CD14-positive monocyte (primary cell): ENCODE measurements around the gene C10orf143. TPM values are rescaled to one million over a fixed set of nuclear protein-coding genes. Genes with fewer than 3 reads are reported as not detected.

ENCODE experiments used
- DNase-seq, 3 donors: peaks; one replicate each; pipeline ENCODE4 v3.0.0-alpha.2; 2011 to 2022
- H2AFZ ChIP-seq: 2 replicates; pipeline ENCODE4 v1.6.0; 2012; ENCODE audit warnings: mild to moderate bottlenecking, low read depth, low read length, inconsistent platforms; ENCODE audit not compliant: insufficient read depth, poor library complexity, severe bottlenecking
- H3K27ac ChIP-seq, 2 donors: 1 replicate in 1 of 2; 2 replicates in 1 of 2; pipeline ENCODE4 v1.5.1; 2012 to 2013; ENCODE audit warnings: low read length in 2 of 2, control low read depth in 1 of 2, inconsistent platforms in 1 of 2, low read depth in 1 of 2, mild to moderate bottlenecking in 1 of 2
- H3K27me3 ChIP-seq, 2 donors: one replicate each; pipeline versions ENCODE4 v1.6.0 to v1.6.1; 2011 to 2013; ENCODE audit warnings: low read length in 2 of 2; ENCODE audit not compliant: control insufficient read depth in 2 of 2, insufficient read depth in 2 of 2
- H3K36me3 ChIP-seq, 2 donors: replicated peaks in 1 of 2; 1 replicate in 1 of 2; 2 replicates in 1 of 2; pipeline versions ENCODE4 v1.5.1 to v1.6.1; 2012 to 2013; ENCODE audit warnings: low read length in 2 of 2, control low read depth in 1 of 2, inconsistent platforms in 1 of 2, mild to moderate bottlenecking in 1 of 2; ENCODE audit not compliant: insufficient read depth in 2 of 2, control insufficient read depth in 1 of 2
- H3K4me1 ChIP-seq, 2 donors: 1 replicate in 1 of 2; 2 replicates in 1 of 2; pipeline versions ENCODE4 v1.5.1 to v1.6.1; 2012 to 2013; ENCODE audit warnings: low read length in 2 of 2, control low read depth in 1 of 2, inconsistent platforms in 1 of 2, mild to moderate bottlenecking in 1 of 2, moderate library complexity in 1 of 2; ENCODE audit not compliant: insufficient read depth in 2 of 2, control insufficient read depth in 1 of 2
- H3K4me2 ChIP-seq: replicated peaks from 2 replicates; pipeline ENCODE3; 2012; ENCODE audit warnings: low read length, moderate library complexity, mild to moderate bottlenecking; ENCODE audit not compliant: poor library complexity, severe bottlenecking; ENCODE audit errors: extremely low read depth
- H3K4me3 ChIP-seq, 3 experiments: fragments of 200-600 bp in 1 of 3; sonication (generic) in 1 of 3; replicated peaks in 1 of 3; 1 replicate in 2 of 3; 2 replicates in 1 of 3; pipeline ENCODE4 v1.5.1; 2011 to 2013; ENCODE audit warnings: low read length in 3 of 3, mild to moderate bottlenecking in 3 of 3, control low read depth in 2 of 3, low read depth in 2 of 3, inconsistent platforms in 1 of 3, moderate library complexity in 1 of 3
- H3K79me2 ChIP-seq: 2 replicates; pipeline ENCODE4 v1.6.0; 2012; ENCODE audit warnings: mild to moderate bottlenecking, control low read depth, inconsistent platforms, low read length, moderate library complexity; ENCODE audit not compliant: insufficient read depth
- H3K9ac ChIP-seq: 2 replicates; pipeline ENCODE4 v1.6.0; 2017; ENCODE audit warnings: low read length, mild to moderate bottlenecking; ENCODE audit not compliant: insufficient read depth, poor library complexity, severe bottlenecking
- H3K9me3 ChIP-seq, 2 donors: replicated peaks in 1 of 2; 1 replicate in 1 of 2; 2 replicates in 1 of 2; pipeline versions ENCODE4 v1.5.1 to v1.6.1; 2012 to 2013; ENCODE audit warnings: low read length in 2 of 2, control low read depth in 1 of 2; ENCODE audit not compliant: control insufficient read depth in 1 of 2, insufficient read depth in 1 of 2
- H4K20me1 ChIP-seq: 2 replicates; pipeline ENCODE4 v1.6.0; 2012; ENCODE audit warnings: mild to moderate bottlenecking, low read length, control low read depth, moderate library complexity; ENCODE audit not compliant: insufficient read depth
- H3K27ac Mint-ChIP-seq, 7 donors: one replicate each; pipeline ENCODE4 v1.8.0; 2020; ENCODE audit warnings: mild to moderate bottlenecking in 7 of 7, mixed read lengths in 7 of 7, moderate library complexity in 6 of 7, inconsistent platforms in 2 of 7
- H3K27me3 Mint-ChIP-seq, 3 donors: one replicate each; pipeline ENCODE4 v1.8.0; 2021 to 2022; ENCODE audit warnings: low read depth in 3 of 3, mild to moderate bottlenecking in 3 of 3, mixed read lengths in 3 of 3, moderate library complexity in 3 of 3, inconsistent platforms in 1 of 3
- H3K36me3 Mint-ChIP-seq, 2 donors: one replicate each; pipeline ENCODE4 v1.8.0; 2020; ENCODE audit warnings: mixed read lengths in 2 of 2, inconsistent platforms in 1 of 2, mild to moderate bottlenecking in 1 of 2
- H3K4me1 Mint-ChIP-seq: one replicate; pipeline ENCODE4 v1.8.0; 2020; ENCODE audit warnings: mild to moderate bottlenecking, mixed read lengths
- H3K4me3 Mint-ChIP-seq, 2 donors: one replicate each; pipeline ENCODE4 v1.8.0; 2020; ENCODE audit warnings: mild to moderate bottlenecking in 2 of 2, mixed read lengths in 2 of 2, moderate library complexity in 1 of 2
- H3K9me3 Mint-ChIP-seq, 7 donors: one replicate each; pipeline ENCODE4 v1.8.0; 2020 to 2022; ENCODE audit warnings: mixed read lengths in 7 of 7, mild to moderate bottlenecking in 6 of 7, moderate library complexity in 6 of 7, inconsistent platforms in 2 of 7
- WGBS: methylation state at CpG from one replicate; pipeline ENCODE4 v1.1.5; 2013; ENCODE audit warnings: missing lambda C conversion rate; ENCODE audit not compliant: insufficient coverage; 5-methylcytosine and 5-hydroxymethylcytosine counted together
- intact Hi-C, 2 donors: fragments of 100-400 bp; cut with micrococcal nuclease; formaldehyde crosslinking; loops; one replicate each; pipeline versions ENCODE4 v1.15.0 to v1.15.1; 2023
- polyA plus RNA-seq, 3 donors: library from polyadenylated mRNA; depleted of rRNA in 1 of 3; unstranded in 2 of 3; stranded (reverse) in 1 of 3; fragments of 300-500 nt in 2 of 3; fragments of >200 nt in 1 of 3; fragmentation: Illumina TruSeq in 2 of 3; gene quantifications; 1 replicate in 2 of 3; 2 replicates in 1 of 3; pipeline ENCODE4 v1.2.3, GENCODE V29; 2012 to 2021
- TF ChIP-seq, protein P1 (sequence below): fragments of 200-600 bp; IDR thresholded peaks from one replicate; pipeline ENCODE4 v1.8.0; 2022; ENCODE audit warnings: antibody characterized with exemption, mild to moderate bottlenecking

The C10orf143 gene
- polyA plus RNA-seq, 3 donors, result 3.6 to 11.6 (median 8.0) TPM

DNA sequence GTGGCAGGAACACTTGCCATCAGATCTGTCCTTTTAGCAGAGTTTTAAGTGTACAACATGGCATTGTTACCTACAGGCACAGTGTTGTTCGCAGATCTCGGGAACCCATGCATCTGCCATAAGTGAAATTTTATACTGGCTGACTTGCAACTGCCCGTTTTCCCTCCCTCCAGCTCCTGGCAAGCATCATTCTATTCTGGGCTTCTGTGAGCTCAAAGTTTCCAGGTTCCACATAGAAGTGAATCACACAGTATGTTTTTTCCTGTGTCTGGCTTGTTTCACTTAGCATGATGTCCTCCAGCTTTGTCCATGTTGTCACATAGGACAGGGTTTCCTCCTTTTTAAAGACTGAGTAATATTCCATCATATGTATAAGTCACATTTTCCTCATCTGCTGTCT lies 56.6 kb downstream of the C10orf143 start:
- no peaks in the 10 kb centered on the region for H3K4me1 ChIP-seq
- no peak overlapping the region for H3K9ac ChIP-seq
- no peaks in the 10 kb centered on the region for H3K36me3 Mint-ChIP-seq
- no peak overlapping the region for H3K4me2 ChIP-seq
- intact Hi-C loops, result no loop called here
- no peaks in the 10 kb centered on the region for H4K20me1 ChIP-seq
- H3K4me3 ChIP-seq, result no peak overlapping the region
- H3K79me2 ChIP-seq, result no peaks in the 10 kb centered on the region
- no peaks in the 10 kb centered on the region for H3K27me3 Mint-ChIP-seq
- no peak overlapping the region for H3K4me3 Mint-ChIP-seq
- no peaks in the 10 kb centered on the region for H3K27me3 ChIP-seq
- H2AFZ ChIP-seq, result no peak overlapping the region
- TF ChIP-seq, protein P1, sequence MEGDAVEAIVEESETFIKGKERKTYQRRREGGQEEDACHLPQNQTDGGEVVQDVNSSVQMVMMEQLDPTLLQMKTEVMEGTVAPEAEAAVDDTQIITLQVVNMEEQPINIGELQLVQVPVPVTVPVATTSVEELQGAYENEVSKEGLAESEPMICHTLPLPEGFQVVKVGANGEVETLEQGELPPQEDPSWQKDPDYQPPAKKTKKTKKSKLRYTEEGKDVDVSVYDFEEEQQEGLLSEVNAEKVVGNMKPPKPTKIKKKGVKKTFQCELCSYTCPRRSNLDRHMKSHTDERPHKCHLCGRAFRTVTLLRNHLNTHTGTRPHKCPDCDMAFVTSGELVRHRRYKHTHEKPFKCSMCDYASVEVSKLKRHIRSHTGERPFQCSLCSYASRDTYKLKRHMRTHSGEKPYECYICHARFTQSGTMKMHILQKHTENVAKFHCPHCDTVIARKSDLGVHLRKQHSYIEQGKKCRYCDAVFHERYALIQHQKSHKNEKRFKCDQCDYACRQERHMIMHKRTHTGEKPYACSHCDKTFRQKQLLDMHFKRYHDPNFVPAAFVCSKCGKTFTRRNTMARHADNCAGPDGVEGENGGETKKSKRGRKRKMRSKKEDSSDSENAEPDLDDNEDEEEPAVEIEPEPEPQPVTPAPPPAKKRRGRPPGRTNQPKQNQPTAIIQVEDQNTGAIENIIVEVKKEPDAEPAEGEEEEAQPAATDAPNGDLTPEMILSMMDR, result no peak
- no peaks in the 10 kb centered on the region for H3K36me3 ChIP-seq
- peaks cover 4 to 27% (median 18%) of the 10 kb centered on the region in 7 donors for H3K9me3 Mint-ChIP-seq
- WGBS, result 89% methylated on average over 3 of the region's 3 CpGs
- DNase-seq, result no peak
- no peak overlapping the region for H3K27ac Mint-ChIP-seq
- no peak overlapping the region for H3K27ac ChIP-seq
- H3K9me3 ChIP-seq, result peaks cover 6 to 9% of the 10 kb centered on the region in 2 donors
- H3K4me1 Mint-ChIP-seq, result no peaks in the 10 kb centered on the region

DNA sequence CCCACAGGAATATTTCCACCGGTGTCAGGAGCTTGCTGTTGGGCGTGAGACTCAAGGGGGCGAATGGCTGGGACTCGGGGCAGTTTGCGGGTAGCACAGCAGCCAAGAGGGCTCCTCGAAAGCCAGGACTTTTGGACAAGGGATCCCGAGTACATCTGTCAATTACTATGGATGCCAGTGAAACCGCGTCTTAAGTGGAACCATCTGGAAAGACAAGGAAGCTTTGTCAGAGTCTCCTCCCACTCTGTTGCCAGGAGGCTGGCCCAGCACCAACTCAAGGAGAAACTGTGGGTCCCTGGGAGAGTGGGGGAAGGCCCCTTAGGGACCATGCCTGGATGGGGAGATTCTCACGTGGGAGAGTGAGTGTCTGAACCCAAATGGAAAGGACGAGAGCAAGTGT lies 57.1 kb downstream of the C10orf143 start:
- Histone ChIP-seq H3K27ac (no peak overlapping the region), H3K9me3 (peaks cover 6 to 9% of the 10 kb centered on the region in 2 donors), H3K79me2 (no peaks in the 10 kb centered on the region), H3K4me2 (no peak overlapping the region), H4K20me1 (no peaks in the 10 kb centered on the region), H3K9ac (no peak overlapping the region), H3K36me3 (no peaks in the 10 kb centered on the region), H3K27me3 (no peaks in the 10 kb centered on the region), H3K4me3 (no peak overlapping the region), H3K4me1 (no peaks in the 10 kb centered on the region), H2AFZ (no peak overlapping the region)
- no peaks in the 10 kb centered on the region for H3K27me3 Mint-ChIP-seq
- 99% methylated on average over 9 of the region's 11 CpGs for WGBS
- TF ChIP-seq, protein P1, result no peak
- H3K4me1 Mint-ChIP-seq, result no peaks in the 10 kb centered on the region
- no peaks in the 10 kb centered on the region for H3K36me3 Mint-ChIP-seq
- intact Hi-C loops, result no loop called here
- H3K9me3 Mint-ChIP-seq, result peaks cover 4 to 27% (median 18%) of the 10 kb centered on the region in 7 donors
- no peak overlapping the region for H3K27ac Mint-ChIP-seq
- H3K4me3 Mint-ChIP-seq, result no peak overlapping the region
- no peak for DNase-seq
